GM10266 (cell line): ENCODE data around the gene ADAMTS18.

Source experiments
- DNase-seq: peaks from one replicate; pipeline ENCODE4 v3.0.0; 2012; ENCODE audit errors: extremely low spot score
- CTCF ChIP-seq: IDR thresholded peaks from 2 replicates; pipeline ENCODE4 v1.5.1; 2012; ENCODE audit warnings: mild to moderate bottlenecking, low read depth; ENCODE audit not compliant: control insufficient read depth, insufficient read depth; ENCODE audit errors: missing control alignments

ADAMTS18 gene

GRCh38 chr16:77324729-77325128 lies 110.1 kb downstream of the ADAMTS18 start:
- no peak for DNase-seq
- TF ChIP-seq CTCF, result no peak

- TF ChIP-seq CTCF, result no peak
- no peak for DNase-seq
These were observed 111.1 kb downstream of the ADAMTS18 start for GRCh38 chr16:77323695-77324094.

- TF ChIP-seq CTCF, result no peak
- no peak for DNase-seq
These were observed 112.1 kb downstream of the ADAMTS18 start for GRCh38 chr16:77322757-77323156.

- TF ChIP-seq CTCF, result no peak
- no peak for DNase-seq
These were observed 117.8 kb downstream of the ADAMTS18 start for GRCh38 chr16:77317059-77317458.

GRCh38 chr16:77310877-77311276 lies 124.0 kb downstream of the ADAMTS18 start:
- TF ChIP-seq CTCF, result no peak
- no peak for DNase-seq

GRCh38 chr16:77308163-77308561 lies 126.7 kb downstream of the ADAMTS18 start:
- no peak for TF ChIP-seq CTCF
- DNase-seq, result no peak

- TF ChIP-seq CTCF, result no peak
- no peak for DNase-seq
These were observed 127.2 kb downstream of the ADAMTS18 start for GRCh38 chr16:77307426-77308162.
